HG02840 (cell line): ENCODE results near the gene IFT122.
"Not testable (repeated sequence)": the region's sequence is repeated elsewhere in the genome, so short reads cannot be mapped to it uniquely, and the experiment has no call there.

ENCODE experiments used
- ATAC-seq: cut with Tn5 transposase; IDR thresholded peaks from one replicate; pipeline ENCODE4 v1.9.1; 2021; ENCODE audit warnings: mild to moderate bottlenecking, moderate library complexity, moderate number of reproducible peaks; ENCODE audit not compliant: unreplicated experiment, low FRiP score

IFT122 gene

GRCh38 chr3:129514110-129514509, 74.1 kb downstream of the IFT122 start:
- no peak for ATAC-seq

- no peak for ATAC-seq
These were observed 74.5 kb downstream of the IFT122 start for GRCh38 chr3:129514563-129514962.

- not testable (repeated sequence) for ATAC-seq
These were observed 75.2 kb downstream of the IFT122 start for GRCh38 chr3:129515108-129515820.

GRCh38 chr3:129515821-129516432, 75.9 kb downstream of the IFT122 start:
- ATAC-seq = not testable (repeated sequence)

GRCh38 chr3:129517516-129517915, 77.5 kb downstream of the IFT122 start:
- no peak for ATAC-seq

GRCh38 chr3:129518038-129518561, 78.1 kb downstream of the IFT122 start:
- no peak for ATAC-seq

- ATAC-seq = no peak
These were observed 78.6 kb downstream of the IFT122 start for GRCh38 chr3:129518581-129518980.

- no peak for ATAC-seq
These were observed 79.4 kb downstream of the IFT122 start for GRCh38 chr3:129519449-129519848.

GRCh38 chr3:129519896-129520715, 80.1 kb downstream of the IFT122 start:
- no peak for ATAC-seq

GRCh38 chr3:129520960-129521359, 80.9 kb downstream of the IFT122 start:
- no peak for ATAC-seq

GRCh38 chr3:129521611-129522010, 81.6 kb downstream of the IFT122 start:
- ATAC-seq = no peak

- no peak for ATAC-seq
These were observed 82.9 kb downstream of the IFT122 start for GRCh38 chr3:129522953-129523352.

GRCh38 chr3:129524081-129524480, 84.1 kb downstream of the IFT122 start:
- no peak for ATAC-seq

GRCh38 chr3:129525341-129525968, 85.4 kb downstream of the IFT122 start:
- no peak for ATAC-seq

GRCh38 chr3:129526121-129526900, 86.3 kb downstream of the IFT122 start:
- peak; percentile 74 for ATAC-seq

- no peak for ATAC-seq
These were observed 87.2 kb downstream of the IFT122 start for GRCh38 chr3:129527262-129527661.

- ATAC-seq = no peak
These were observed 88.6 kb downstream of the IFT122 start, which contains the start of gene RHO for GRCh38 chr3:129528589-129529100. Gene RHO (plus strand): TSS chr3:129528639. CDS start chr3:129528734, 95 bp downstream.

GRCh38 chr3:129529436-129530210, 89.6 kb downstream of the IFT122 start:
- ATAC-seq = no peak
